ENCODE data around the gene FMO2.

The FMO2 gene

DNA sequence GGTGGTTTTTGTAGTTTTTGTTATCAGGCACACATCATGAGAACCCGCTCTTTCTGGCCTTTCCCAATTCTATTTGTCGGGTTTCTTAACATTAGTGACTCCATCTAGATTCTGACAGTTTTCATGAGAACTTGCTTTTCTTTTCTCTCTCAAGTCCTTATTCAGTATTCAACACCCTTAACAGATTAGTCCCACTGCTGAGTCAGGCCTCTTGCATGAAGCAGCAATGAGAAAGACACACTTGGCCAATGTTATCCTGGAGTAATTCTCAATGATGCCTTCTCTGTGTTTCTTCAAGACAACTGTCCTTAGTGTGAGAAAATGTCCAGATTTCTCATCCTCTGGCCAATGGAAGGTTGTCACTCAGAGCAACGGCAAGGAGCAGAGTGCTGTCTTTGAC lies 11.3 kb downstream of the FMO2 start:
- no peak overlapping the region for H3K9ac ChIP-seq (ENCODE audit: low read length)
- no peaks in the 10 kb centered on the region for H4K20me1 ChIP-seq (ENCODE audit: low read depth, low read length)
- H2AFZ ChIP-seq (ENCODE audit: low read depth, low read length, severe bottlenecking), result no peak overlapping the region
- no peak for TF ChIP-seq EZH2phosphoT487 (conservative IDR thresholded peaks at IDR 0.05; ENCODE audit: low read length)
- TF ChIP-seq, protein P1, sequence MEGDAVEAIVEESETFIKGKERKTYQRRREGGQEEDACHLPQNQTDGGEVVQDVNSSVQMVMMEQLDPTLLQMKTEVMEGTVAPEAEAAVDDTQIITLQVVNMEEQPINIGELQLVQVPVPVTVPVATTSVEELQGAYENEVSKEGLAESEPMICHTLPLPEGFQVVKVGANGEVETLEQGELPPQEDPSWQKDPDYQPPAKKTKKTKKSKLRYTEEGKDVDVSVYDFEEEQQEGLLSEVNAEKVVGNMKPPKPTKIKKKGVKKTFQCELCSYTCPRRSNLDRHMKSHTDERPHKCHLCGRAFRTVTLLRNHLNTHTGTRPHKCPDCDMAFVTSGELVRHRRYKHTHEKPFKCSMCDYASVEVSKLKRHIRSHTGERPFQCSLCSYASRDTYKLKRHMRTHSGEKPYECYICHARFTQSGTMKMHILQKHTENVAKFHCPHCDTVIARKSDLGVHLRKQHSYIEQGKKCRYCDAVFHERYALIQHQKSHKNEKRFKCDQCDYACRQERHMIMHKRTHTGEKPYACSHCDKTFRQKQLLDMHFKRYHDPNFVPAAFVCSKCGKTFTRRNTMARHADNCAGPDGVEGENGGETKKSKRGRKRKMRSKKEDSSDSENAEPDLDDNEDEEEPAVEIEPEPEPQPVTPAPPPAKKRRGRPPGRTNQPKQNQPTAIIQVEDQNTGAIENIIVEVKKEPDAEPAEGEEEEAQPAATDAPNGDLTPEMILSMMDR (IDR thresholded peaks at IDR 0.05; ENCODE audit: insufficient read depth, low read length, poor library complexity, severe bottlenecking), result no peak
- H3F3A ChIP-seq (ENCODE audit: insufficient read depth), result no peaks in the 10 kb centered on the region
- no peak overlapping the region for H3K27ac ChIP-seq (ENCODE audit: low read depth, low read length)
- no peaks in the 10 kb centered on the region for H3K9me2 ChIP-seq (replicated peaks; ENCODE audit: insufficient read depth, low read length)
- H3K4me2 ChIP-seq (ENCODE audit: low read depth, low read length, poor library complexity, severe bottlenecking), result no peak overlapping the region
- H3K36me3 ChIP-seq (ENCODE audit: low read length), result no peaks in the 10 kb centered on the region
- H3K9me3 ChIP-seq (ENCODE audit: insufficient read depth, low read length), result no peaks in the 10 kb centered on the region
- H3K79me2 ChIP-seq (ENCODE audit: insufficient read depth, low read length), result no peaks in the 10 kb centered on the region
- H3K4me3 ChIP-seq (ENCODE audit: insufficient read depth, low read length, poor library complexity, severe bottlenecking), result no peak overlapping the region
- no peaks in the 10 kb centered on the region for H3K27me3 ChIP-seq (ENCODE audit: low read length)

DNA sequence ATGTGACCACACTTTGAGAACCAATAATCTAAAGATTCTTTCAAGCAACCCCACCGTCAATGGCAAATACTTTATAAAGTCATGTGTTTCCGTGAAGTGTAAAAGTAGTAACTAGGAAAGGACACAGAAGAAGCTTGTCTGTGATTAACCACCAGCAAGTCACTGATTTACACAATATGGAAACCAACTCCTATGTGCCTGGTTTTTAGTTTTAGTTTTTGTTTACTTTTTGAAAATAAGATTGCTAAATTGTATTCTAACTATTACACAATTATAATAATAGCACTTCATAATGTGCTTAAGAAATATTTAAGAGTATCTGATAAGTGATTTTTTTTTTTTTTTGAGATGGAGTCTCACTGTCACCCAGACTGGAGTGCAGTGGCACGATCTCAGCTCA lies 13.0 kb downstream of the FMO2 start:
- Histone ChIP-seq H3K9ac (ENCODE audit: low read length) (no peak overlapping the region), H3K79me2 (ENCODE audit: insufficient read depth, low read length) (no peaks in the 10 kb centered on the region), H3K9me3 (ENCODE audit: insufficient read depth, low read length) (no peaks in the 10 kb centered on the region), H3K9me2 (replicated peaks; ENCODE audit: insufficient read depth, low read length) (no peaks in the 10 kb centered on the region), H3K27me3 (ENCODE audit: low read length) (no peaks in the 10 kb centered on the region), H3K27ac (ENCODE audit: low read depth, low read length) (no peak overlapping the region), H3K4me2 (ENCODE audit: low read depth, low read length, poor library complexity, severe bottlenecking) (no peak overlapping the region), H3F3A (ENCODE audit: insufficient read depth) (no peaks in the 10 kb centered on the region), H4K20me1 (ENCODE audit: low read depth, low read length) (no peaks in the 10 kb centered on the region), H2AFZ (ENCODE audit: low read depth, low read length, severe bottlenecking) (no peak overlapping the region), H3K36me3 (ENCODE audit: low read length) (no peaks in the 10 kb centered on the region), H3K4me3 (ENCODE audit: insufficient read depth, low read length, poor library complexity, severe bottlenecking) (no peak overlapping the region)
- TF ChIP-seq EZH2phosphoT487 (conservative IDR thresholded peaks at IDR 0.05; ENCODE audit: low read length), result no peak
- TF ChIP-seq, protein P1 (IDR thresholded peaks at IDR 0.05; ENCODE audit: insufficient read depth, low read length, poor library complexity, severe bottlenecking), result no peak

DNA sequence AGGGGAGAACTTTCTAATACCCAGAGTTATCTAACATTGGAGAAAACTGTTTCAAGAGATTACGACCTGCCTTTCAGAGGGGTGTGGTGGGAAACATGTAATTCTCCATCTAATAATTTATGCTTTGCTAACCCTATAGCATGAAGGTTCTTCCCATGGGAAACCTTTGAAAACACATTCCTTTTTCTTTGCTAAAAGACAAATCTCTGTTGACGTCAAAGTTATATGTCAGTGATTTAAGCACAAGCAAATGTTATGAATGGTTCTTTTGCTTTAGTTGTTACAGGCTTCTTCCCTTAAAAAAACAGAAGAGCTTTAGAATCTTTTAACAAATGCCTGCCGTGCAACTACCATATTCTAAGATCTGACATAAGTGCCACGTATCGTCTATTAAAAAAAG lies 19.2 kb downstream of the FMO2 start:
- Histone ChIP-seq H3K36me3 (ENCODE audit: low read length) (no peaks in the 10 kb centered on the region), H3K4me3 (ENCODE audit: insufficient read depth, low read length, poor library complexity, severe bottlenecking) (no peak overlapping the region), H3K27me3 (ENCODE audit: low read length) (no peaks in the 10 kb centered on the region), H4K20me1 (ENCODE audit: low read depth, low read length) (no peaks in the 10 kb centered on the region), H3K9me3 (ENCODE audit: insufficient read depth, low read length) (no peaks in the 10 kb centered on the region), H2AFZ (ENCODE audit: low read depth, low read length, severe bottlenecking) (no peak overlapping the region), H3K4me2 (ENCODE audit: low read depth, low read length, poor library complexity, severe bottlenecking) (no peak overlapping the region), H3K27ac (ENCODE audit: low read depth, low read length) (no peak overlapping the region), H3K79me2 (ENCODE audit: insufficient read depth, low read length) (no peaks in the 10 kb centered on the region), H3F3A (ENCODE audit: insufficient read depth) (no peaks in the 10 kb centered on the region), H3K9me2 (replicated peaks; ENCODE audit: insufficient read depth, low read length) (no peaks in the 10 kb centered on the region), H3K9ac (ENCODE audit: low read length) (no peak overlapping the region)
- no peak for TF ChIP-seq EZH2phosphoT487 (conservative IDR thresholded peaks at IDR 0.05; ENCODE audit: low read length)
- TF ChIP-seq, protein P1 (IDR thresholded peaks at IDR 0.05; ENCODE audit: insufficient read depth, low read length, poor library complexity, severe bottlenecking), result no peak

All from SU-DHL-6 (cell line).